ENCODE data around the gene RBPJ.

The RBPJ gene

GRCh38 chr4:26298198-26298947 is 22.4 kb upstream of the RBPJ start:
- DNase-seq: no peak
- TF ChIP-seq CTCF (IDR thresholded peaks at IDR 0.05; ENCODE audit: low read depth, low read length): no peak
- peaks cover 10% of the 10 kb centered on the region; the same call in 1 of the 2 replicates for H3K27me3 ChIP-seq
- H3K4me3 ChIP-seq (ENCODE audit: low read depth, low read length): no peak overlapping the region
- H3K4me1 ChIP-seq: no peaks in the 10 kb centered on the region
- no peaks in the 10 kb centered on the region for H3K9me3 ChIP-seq
- H3K36me3 ChIP-seq: no peaks in the 10 kb centered on the region

GRCh38 chr4:26299254-26299882 is 21.4 kb upstream of the RBPJ start:
- H3K36me3 ChIP-seq: no peaks in the 10 kb centered on the region
- no peak for TF ChIP-seq CTCF (IDR thresholded peaks at IDR 0.05; ENCODE audit: low read depth, low read length)
- no peaks in the 10 kb centered on the region for H3K9me3 ChIP-seq
- H3K4me3 ChIP-seq (ENCODE audit: low read depth, low read length): no peak overlapping the region
- H3K27me3 ChIP-seq: peaks cover 10% of the 10 kb centered on the region; the same call in 1 of the 2 replicates
- no peak for DNase-seq
- no peaks in the 10 kb centered on the region for H3K4me1 ChIP-seq

GRCh38 chr4:26300314-26301307 is 20.2 kb upstream of the RBPJ start:
- H3K9me3 ChIP-seq: no peaks in the 10 kb centered on the region
- no peaks in the 10 kb centered on the region for H3K36me3 ChIP-seq
- peaks cover 10% of the 10 kb centered on the region; the same call in 1 of the 2 replicates for H3K27me3 ChIP-seq
- no peak for DNase-seq
- no peaks in the 10 kb centered on the region for H3K4me1 ChIP-seq
- H3K4me3 ChIP-seq (ENCODE audit: low read depth, low read length): no peak overlapping the region
- no peak for TF ChIP-seq CTCF (IDR thresholded peaks at IDR 0.05; ENCODE audit: low read depth, low read length)

DNA sequence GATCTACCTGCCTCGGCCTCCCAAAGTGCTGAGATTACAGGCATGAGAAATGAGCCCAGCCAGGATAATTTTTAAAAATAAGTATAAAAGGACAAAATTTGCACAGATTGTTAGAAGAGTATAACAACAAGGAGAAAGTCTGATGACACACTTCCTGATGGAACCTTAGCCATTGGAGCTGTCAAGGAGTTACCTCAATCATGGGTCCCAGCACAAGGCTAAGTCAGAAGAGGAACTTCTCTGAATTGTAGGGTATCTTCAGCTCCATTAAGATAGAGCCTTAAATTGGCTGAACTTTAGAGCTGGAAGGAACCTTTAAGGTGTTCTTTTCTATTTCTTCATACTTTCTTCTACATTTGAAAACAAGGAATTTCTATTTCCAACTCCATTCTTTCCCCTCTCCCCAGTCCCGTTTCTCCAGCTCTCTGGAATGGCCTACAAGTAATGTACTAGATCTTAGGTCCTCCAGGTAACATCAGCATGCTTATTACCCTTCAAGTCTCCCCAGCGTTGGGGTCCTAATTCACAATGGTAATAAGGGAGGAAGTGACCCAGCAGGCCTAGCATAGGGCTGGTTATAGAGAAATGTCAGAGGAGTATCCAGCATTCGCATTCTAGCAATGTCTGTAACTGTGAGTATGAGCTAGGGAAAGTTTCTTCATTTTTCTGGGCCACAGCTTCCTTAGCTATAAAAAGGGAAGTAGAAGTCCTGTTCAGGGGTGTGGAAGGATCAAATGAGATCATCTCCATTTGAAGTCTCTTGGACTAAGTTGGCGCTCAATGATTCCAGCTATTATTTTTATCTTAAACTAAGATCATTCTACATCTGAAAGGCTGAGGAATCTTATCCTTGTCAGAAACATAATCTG is 18.5 kb upstream of the RBPJ start:
- TF ChIP-seq CTCF (IDR thresholded peaks at IDR 0.05; ENCODE audit: low read depth, low read length): no peak
- Histone ChIP-seq H3K4me3 (ENCODE audit: low read depth, low read length) (no peak overlapping the region), H3K4me1 (no peaks in the 10 kb centered on the region), H3K9me3 (no peaks in the 10 kb centered on the region), H3K36me3 (no peaks in the 10 kb centered on the region), H3K27me3 (peaks cover 10% of the 10 kb centered on the region; the same call in 1 of the 2 replicates)
- DNase-seq: no peak

GRCh38 chr4:26303008-26303407 is 17.8 kb upstream of the RBPJ start:
- no peak for TF ChIP-seq CTCF (IDR thresholded peaks at IDR 0.05; ENCODE audit: low read depth, low read length)
- Histone ChIP-seq H3K27me3 (peaks cover 8% of the 10 kb centered on the region; the same call in 1 of the 2 replicates), H3K4me3 (ENCODE audit: low read depth, low read length) (no peak overlapping the region), H3K9me3 (no peaks in the 10 kb centered on the region), H3K4me1 (no peaks in the 10 kb centered on the region), H3K36me3 (no peaks in the 10 kb centered on the region)
- no peak for DNase-seq

Measured in BE2C (cell line).